C1 segment of cervical spinal cord (tissue), 14 donors: ENCODE results near the gene OR5K3.
A peak's percentile ranks its signal among the peaks of the same experiment; 100 is the strongest.
"Not testable (repeated sequence)": the region's sequence is repeated elsewhere in the genome, so short reads cannot be mapped to it uniquely, and the experiment has no call there.

Experiments used
- DNase-seq, 14 donors: peaks; one replicate each; lab custom pipeline; 2025; lab: John Stamatoyannopoulos, UW

OR5K3 gene

GRCh38 chr3:98390366-98390765 lies at the start of gene OR5K3:
OR5K3 (plus strand) TSS chr3:98390666; CDS start chr3:98390666, 0 bp downstream.
- no peak for DNase-seq

GRCh38 chr3:98341758-98342157 lies 48.7 kb upstream of the OR5K3 start:
- DNase-seq, result no peak

- no peak for DNase-seq
Observed at GRCh38 chr3:98343647-98344507, 46.6 kb upstream of the OR5K3 start.

- DNase-seq, result no peak
Observed at GRCh38 chr3:98350082-98350481, 40.4 kb upstream of the OR5K3 start.

- no peak for DNase-seq
Observed at GRCh38 chr3:98353554-98353953, 36.9 kb upstream of the OR5K3 start, which contains the start of gene OR5K4. OR5K4 (plus strand) TSS chr3:98353854; CDS start chr3:98353854, 0 bp downstream.

GRCh38 chr3:98359250-98359649 lies 31.2 kb upstream of the OR5K3 start:
- DNase-seq, result no peak

- DNase-seq, result no peak
Observed at GRCh38 chr3:98359993-98360675, 30.3 kb upstream of the OR5K3 start.

- DNase-seq, result no peak
Observed at GRCh38 chr3:98360681-98361080, 29.8 kb upstream of the OR5K3 start.

- DNase-seq, result no peak
Observed at GRCh38 chr3:98361289-98361688, 29.2 kb upstream of the OR5K3 start.

- DNase-seq, result no peak
Observed at GRCh38 chr3:98367464-98368246, 22.8 kb upstream of the OR5K3 start.

- no peak for DNase-seq
Observed at GRCh38 chr3:98371186-98371585, 19.3 kb upstream of the OR5K3 start.

GRCh38 chr3:98371853-98372252 lies 18.6 kb upstream of the OR5K3 start:
- no peak for DNase-seq

GRCh38 chr3:98372445-98372844 lies 18.0 kb upstream of the OR5K3 start:
- no peak for DNase-seq

- no peak for DNase-seq
Observed at GRCh38 chr3:98376631-98377030, 13.8 kb upstream of the OR5K3 start.

GRCh38 chr3:98388147-98388546 lies 2.3 kb upstream of the OR5K3 start:
- no peak for DNase-seq

- DNase-seq, result peak in 1 of 14 donors; percentile 2
Observed at GRCh38 chr3:98395101-98395500, 4.6 kb downstream of the OR5K3 start.

GRCh38 chr3:98396482-98396881 lies 6.0 kb downstream of the OR5K3 start:
- DNase-seq, result not testable (repeated sequence)

GRCh38 chr3:98398513-98398912 lies 8.0 kb downstream of the OR5K3 start:
- no peak for DNase-seq

- no peak for DNase-seq
Observed at GRCh38 chr3:98402507-98402906, 12.0 kb downstream of the OR5K3 start.

GRCh38 chr3:98404010-98404409 lies 13.5 kb downstream of the OR5K3 start:
- DNase-seq, result no peak

- no peak for DNase-seq
Observed at GRCh38 chr3:98406034-98406433, 15.6 kb downstream of the OR5K3 start.

GRCh38 chr3:98432575-98432974 lies 42.1 kb downstream of the OR5K3 start:
- no peak for DNase-seq
